GM15510 (cell line): ENCODE data around the gene MRPL36.

Source experiments
- POLR2A ChIP-seq: IDR thresholded peaks from 3 replicates; pipeline ENCODE4 v1.6.1; 2011; ENCODE audit warnings: borderline replicate concordance; ENCODE audit not compliant: insufficient read length; ENCODE audit errors: extremely low read depth

The MRPL36 gene

GRCh38 chr5:1782385-1783215 is 17.0 kb downstream of the MRPL36 start:
- no peak for TF ChIP-seq POLR2A

DNA sequence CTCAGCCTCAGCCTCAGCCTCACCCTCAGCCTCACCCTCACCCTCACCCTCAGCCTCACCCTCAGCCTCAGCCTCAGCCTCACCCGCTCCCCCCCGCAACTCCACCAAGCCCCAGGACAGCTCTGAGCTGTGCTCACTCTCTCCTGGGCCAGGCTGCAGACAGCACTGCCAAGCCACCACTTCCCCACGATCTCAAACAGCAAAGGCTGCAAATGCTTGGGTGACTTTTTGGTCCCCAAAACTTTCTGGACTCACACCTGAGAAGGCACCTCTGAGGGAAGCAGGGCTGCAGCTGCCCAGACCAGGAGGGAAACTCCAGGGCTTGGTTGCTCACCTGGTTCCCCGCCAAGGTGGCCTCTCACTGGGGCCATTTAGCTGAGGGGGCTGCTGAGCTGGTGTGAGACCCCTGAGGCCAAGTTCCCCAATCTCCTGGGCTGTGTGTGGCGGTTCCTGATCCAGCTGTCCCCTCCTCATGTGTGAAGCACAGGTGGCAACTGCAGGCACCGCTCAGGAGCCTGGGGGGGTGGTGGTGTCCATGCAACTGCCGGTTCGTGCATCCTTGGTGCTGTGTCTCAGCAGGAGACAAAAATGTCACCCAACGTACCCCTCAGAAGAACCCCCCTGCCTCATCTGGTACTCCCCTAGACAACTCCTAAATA is 17.8 kb downstream of the MRPL36 start:
- TF ChIP-seq POLR2A, result no peak

DNA sequence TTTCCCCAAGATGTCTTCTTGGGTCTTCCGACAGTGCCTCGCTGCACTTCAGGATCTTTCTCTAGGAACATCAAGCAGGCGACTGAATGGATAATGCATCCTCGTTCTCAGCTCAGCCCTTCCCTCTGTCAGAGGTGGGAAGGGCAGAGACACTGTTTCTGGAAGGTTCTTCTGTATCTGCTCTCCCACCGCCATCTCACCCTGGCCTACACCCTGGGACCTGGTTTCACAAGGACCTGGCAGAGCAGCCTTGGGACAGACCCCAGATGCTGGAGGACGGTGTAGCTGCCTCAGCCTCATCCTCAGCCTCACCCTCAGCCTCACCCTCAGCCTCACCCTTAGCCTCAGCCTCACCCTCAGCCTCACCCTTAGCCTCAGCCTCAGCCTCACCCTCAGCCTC is 18.5 kb downstream of the MRPL36 start:
- TF ChIP-seq POLR2A, result no peak

DNA sequence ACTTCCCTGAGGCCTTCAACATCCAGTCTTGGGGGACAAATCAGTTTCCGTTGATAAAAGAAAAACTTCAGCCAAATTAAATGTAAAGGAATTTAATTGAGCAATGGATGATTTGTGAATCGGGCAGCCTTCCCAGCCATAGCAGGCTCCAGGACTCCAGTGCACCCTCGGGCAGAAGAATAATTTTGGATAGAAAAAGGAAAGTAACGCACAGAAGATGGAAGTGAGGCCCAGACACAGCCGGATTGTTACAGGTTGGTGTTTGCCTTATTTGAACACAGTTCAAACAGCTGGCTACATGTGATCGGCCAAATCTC is 19.1 kb downstream of the MRPL36 start:
- no peak for TF ChIP-seq POLR2A

- no peak for TF ChIP-seq POLR2A
These were observed 19.6 kb downstream of the MRPL36 start for GRCh38 chr5:1779782-1780613.

GRCh38 chr5:1779021-1779680 is 20.5 kb downstream of the MRPL36 start:
- TF ChIP-seq POLR2A, result no peak

DNA sequence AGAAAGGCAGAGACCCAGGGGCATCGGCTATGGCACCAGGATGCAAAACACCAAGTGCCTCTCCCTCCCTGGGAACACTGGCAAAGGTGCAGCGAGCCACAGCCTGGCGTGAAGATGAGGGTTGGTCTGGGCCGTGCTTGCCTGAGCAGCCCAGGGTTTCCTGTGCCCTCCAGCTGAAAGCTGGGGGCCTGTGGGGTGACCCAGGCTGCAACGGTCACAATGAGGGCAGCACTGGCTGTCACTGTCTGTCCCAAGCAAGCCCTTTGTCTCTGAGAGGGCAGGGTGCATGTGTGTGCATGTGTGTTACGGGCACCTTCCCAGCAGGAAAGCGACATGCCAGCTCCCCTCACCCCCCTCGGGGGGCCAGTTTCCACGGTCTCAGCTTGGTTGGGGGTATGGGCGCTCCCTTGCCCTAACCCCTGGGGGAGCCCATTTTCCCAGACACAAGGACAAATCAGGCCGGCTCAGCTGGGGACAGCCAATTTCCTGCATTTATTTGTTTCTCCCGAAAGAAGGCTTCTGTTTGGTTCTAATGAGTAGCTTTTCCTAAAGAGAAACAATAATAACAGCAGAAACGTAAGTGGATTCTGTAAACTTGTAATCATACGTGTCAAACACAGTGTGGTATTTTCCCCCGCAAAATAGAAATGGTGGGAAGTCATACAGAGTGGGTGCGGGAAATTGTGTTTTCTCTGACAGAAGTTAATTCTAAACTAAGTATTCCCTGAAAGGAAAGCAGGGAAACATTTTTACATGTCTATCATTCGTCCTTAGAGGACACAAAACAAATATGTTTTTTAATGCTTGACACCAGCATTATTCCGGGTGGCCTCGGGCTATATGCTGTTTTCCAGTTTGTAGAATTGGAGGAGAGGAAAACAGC is 21.3 kb downstream of the MRPL36 start:
- TF ChIP-seq POLR2A, result no peak

GRCh38 chr5:1777281-1778137 is 22.1 kb downstream of the MRPL36 start:
- no peak for TF ChIP-seq POLR2A

GRCh38 chr5:1776831-1777230 is 22.8 kb downstream of the MRPL36 start:
- TF ChIP-seq POLR2A, result no peak

GRCh38 chr5:1772634-1773033 is 27.0 kb downstream of the MRPL36 start:
- no peak for TF ChIP-seq POLR2A

- no peak for TF ChIP-seq POLR2A
These were observed 28.2 kb downstream of the MRPL36 start for GRCh38 chr5:1771149-1772065.

DNA sequence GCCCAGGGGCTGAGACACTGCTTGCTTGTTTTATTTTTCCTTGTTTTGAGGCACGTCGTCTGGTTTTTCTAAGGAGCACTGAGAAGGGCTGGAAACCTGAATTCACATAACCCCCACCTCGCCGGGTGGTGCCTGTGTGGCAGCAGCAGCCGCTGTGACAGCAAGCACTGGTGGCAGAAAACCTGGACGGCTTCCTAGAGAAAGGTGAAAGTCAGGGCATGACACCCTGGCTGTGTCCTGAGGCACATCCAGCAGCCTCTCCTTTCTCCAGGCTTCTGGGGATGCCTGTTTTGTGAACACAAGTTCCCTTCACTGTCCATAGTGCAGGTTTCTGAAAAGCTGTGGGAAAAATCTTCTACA is 29.2 kb downstream of the MRPL36 start:
- TF ChIP-seq POLR2A, result no peak
